HG02840 (cell line): Measurements from ENCODE around the gene RINT1.
A peak's percentile ranks its signal among the peaks of the same experiment; 100 is the strongest.

ENCODE experiments used
- ATAC-seq: cut with Tn5 transposase; IDR thresholded peaks from one replicate; pipeline ENCODE4 v1.9.1; 2021; ENCODE audit warnings: mild to moderate bottlenecking, moderate library complexity, moderate number of reproducible peaks; ENCODE audit not compliant: unreplicated experiment, low FRiP score

RINT1 gene

GRCh38 chr7:105530546-105530945 lies 1.5 kb upstream of the RINT1 start:
- ATAC-seq = no peak

DNA sequence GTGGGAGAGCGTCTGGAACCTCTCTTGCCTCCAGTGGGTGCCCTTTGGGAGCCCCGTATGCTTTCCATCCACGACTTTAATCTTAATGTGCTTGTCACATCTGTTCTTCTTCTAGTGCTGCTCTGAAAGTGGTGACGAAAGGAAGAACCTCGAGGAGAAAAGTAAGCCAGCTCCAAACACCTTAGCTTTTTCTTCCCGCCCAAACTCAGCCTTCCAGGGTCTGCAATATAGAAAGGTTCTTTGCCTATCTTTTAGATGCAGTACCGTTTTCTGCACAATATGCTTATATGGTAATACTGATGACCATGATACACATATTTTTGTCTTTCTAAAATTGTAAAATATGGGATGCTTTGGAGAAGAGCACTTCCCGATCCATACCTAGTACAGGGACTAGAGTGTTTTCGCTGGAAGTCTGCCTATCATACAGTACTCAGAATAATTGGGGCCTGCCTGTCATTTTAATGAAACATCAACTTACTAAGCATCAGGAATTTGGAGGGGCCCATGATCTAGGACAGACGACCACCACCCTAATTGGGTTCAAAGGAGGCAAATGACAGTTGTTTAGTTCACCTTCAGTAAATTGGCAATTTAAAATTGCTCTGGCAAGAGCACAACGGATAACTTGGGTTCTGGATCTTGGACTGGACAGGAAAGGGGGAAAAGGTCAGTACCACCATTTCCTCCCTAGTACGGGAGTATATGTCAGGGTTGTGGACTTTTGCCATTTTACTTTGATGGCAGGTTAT lies 884 bp downstream of the RINT1 start:
- ATAC-seq = no peak

DNA sequence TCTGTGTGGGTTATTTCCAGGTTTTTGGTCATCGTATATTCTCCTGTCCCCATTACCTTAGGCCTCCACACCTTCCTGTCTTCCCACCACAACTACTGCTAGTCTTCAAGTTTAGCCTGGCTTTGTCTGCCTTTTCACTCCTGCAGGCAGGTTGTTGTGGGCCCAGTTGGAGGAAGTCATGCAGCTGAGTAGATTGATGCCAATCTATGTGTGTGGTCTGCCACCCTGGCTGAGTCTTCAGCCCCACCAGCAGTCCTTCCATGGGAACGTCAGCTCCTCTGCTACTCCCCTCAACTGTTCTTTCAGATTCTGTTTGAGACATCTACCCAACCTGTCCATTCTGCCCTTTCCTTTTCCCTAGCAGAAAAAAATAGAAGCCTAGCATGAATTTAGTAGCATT lies 6.3 kb downstream of the RINT1 start:
- ATAC-seq = no peak

DNA sequence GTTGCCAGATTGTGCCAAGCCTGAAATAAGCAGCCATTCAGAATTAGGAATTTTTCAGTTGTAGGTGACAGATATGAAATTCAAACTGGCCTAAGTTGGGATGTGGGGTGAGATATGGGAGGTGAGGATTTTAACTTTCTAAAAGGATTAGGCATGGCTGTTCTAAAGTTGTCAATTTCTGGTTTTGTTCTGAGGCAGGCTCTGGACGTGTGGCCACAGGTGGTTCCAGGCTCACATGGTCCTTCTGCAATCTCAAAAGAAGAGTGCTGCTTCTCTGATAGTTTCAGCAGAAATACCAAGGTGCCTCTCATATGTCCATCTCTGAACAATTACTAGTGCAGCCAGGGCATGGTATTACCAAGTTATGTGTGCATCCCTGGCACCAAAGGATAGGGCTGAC lies 27.9 kb downstream of the RINT1 start:
- no peak for ATAC-seq

- no peak for ATAC-seq
Measured at GRCh38 chr7:105565190-105565589, 33.2 kb downstream of the RINT1 start.

DNA sequence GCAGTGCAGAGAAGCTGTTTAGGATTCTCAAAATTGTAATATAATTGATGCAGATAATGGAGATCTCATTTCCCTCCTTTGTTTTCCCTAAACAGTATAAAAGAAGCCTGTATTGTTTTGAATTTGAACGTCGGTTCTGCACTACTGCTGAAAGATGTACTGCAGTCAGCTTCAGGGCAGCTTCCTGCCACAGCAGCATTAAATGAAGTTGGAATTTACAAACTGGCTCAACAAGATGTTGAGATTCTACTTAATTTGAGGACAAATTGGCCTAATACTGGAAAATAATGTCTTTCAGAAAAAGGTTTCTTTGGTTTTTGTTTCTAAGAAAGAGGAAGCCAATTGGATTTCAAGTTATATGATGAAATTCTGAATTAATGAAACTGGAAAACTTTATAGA lies 35.0 kb downstream of the RINT1 start:
- no peak for ATAC-seq

GRCh38 chr7:105567821-105568220 lies 35.8 kb downstream of the RINT1 start:
- ATAC-seq = no peak

GRCh38 chr7:105571891-105572290 lies 39.9 kb downstream of the RINT1 start:
- ATAC-seq = no peak

DNA sequence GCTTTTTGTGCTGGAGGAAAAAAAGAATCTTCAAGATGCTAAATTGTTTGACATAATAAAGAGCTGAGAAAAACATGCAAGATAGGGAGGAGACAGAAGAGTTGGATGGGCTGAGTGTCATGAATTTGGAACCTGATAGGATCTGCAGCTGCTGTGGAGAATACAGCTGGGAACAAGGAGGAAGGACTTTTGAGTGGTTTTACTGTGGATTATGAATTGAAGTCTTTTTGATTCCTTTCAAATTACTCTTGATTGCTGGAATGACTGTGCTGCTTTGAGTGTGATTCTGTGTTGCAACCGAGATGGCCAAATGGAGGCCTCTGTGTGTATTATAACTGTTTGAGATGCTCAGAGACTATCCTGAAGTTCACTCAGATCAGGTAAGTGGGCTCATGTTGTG lies 45.2 kb downstream of the RINT1 start:
- no peak for ATAC-seq

- ATAC-seq = no peak
Measured at GRCh38 chr7:105578496-105578895, 46.5 kb downstream of the RINT1 start.

DNA sequence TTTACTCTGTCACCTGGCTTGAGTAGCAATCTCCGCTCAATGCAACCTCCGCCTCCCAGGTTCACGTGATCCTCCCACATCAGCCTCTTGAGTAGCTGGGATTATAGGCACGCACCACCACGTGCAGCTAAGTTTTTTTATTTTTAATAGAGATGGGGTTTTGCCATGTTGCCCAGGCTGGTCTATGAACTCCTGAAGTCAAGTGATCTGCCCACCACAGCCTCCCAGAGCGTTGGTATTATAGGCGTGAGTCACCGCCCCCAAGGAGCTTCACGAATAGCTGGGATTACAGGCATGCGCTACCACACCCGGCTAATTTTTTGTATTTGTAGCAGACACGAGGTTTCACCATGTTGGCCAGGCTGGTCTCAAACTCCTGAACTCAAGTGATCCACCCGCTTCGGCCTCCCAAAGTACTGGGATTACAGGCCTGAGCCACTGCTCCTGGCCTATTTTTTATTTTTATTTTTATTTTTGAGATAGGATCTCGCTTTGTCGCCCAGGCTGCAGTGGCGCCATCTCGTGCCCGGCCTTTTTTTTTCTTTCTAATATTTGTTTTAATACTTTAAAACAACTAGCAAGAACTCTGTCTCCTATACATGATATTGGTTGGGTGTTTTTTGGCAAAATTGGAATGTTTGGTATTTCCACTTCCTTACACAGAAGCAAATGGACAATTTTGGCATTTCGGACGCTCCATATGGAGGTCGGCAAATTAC lies 48.2 kb downstream of the RINT1 start:
- no peak for ATAC-seq

GRCh38 chr7:105581066-105581811 lies 49.2 kb downstream of the RINT1 start, which contains the start of gene EFCAB10:
EFCAB10 (minus strand) TSS chr7:105581493; CDS start chr7:105581463, 30 bp downstream.
- peak; percentile 73 for ATAC-seq

- ATAC-seq = no peak
Measured at GRCh38 chr7:105583061-105583460, 51.1 kb downstream of the RINT1 start.

DNA sequence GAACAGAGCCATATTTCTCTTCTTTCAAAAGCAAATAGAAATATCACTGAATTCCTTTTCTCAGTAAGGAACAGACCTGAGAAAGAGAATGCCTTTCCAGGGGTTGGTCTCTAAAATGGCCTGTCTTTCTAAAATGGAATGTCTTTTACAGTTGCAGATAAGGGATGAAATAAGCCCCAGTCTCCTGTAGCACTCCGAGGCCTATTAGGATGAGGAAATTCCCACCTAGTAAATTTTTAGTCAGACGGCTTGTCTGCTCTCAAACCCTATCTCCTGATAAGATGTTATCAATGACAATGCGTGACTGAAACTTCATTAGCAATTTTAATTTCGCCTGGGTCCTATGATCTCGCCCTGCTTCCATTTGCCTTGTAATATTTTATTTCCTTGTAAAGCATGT lies 52.2 kb downstream of the RINT1 start:
- no peak for ATAC-seq

- no peak for ATAC-seq
Measured at GRCh38 chr7:105585850-105586500, 54.0 kb downstream of the RINT1 start.

GRCh38 chr7:105587909-105588635 lies 56.1 kb downstream of the RINT1 start:
- no peak for ATAC-seq

- peak; percentile 57 for ATAC-seq
Measured at GRCh38 chr7:105589356-105590077, 57.5 kb downstream of the RINT1 start.

DNA sequence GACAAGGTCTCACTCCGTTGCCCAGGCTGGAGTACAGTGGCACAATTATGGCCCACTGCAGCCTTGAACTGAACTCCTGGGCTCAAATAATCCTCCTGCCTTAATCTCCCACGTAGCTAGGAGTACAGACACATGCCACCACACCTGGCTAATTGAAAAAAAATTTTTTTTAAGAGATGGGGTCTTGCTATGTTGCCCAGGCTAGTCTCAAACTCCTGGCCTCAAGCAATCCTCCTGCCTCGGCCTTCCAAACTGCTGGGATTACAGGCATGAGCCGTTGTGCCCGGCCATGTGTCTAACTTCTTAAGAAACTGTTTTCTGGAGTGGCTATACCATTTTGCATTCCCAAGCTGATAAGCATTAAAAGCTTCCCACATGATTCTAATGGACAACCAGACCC lies 58.8 kb downstream of the RINT1 start:
- no peak for ATAC-seq

DNA sequence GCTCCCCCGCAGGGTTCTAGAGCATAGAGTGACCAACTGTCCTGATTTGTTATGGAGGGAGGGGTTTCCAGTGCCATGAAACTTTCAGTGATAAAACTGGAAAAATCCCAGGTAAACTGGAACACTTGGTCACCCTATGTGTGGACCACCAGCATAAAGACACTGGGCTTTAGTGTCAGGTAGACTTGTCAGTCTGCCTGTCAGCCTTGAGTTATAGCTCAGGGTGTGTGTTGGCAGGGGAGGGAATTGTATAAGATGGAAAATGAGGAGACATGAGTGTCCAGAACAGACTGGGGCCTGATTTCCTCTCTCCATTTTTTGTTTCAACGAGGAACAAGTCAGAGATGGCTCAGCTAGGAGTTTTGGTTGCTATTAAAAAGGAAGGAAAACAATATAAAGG lies 59.5 kb downstream of the RINT1 start:
- no peak for ATAC-seq
